ENCODE results near the gene FAM222A.

GRCh38 chr12:109715310-109716091 is 1.9 kb downstream of the FAM222A start:
- no peak for TF ChIP-seq CTCF (IDR thresholded peaks at IDR 0.05; ENCODE audit: low read depth, low read length, poor library complexity, severe bottlenecking)
- no peak for TF ChIP-seq EZH2phosphoT487 (IDR thresholded peaks at IDR 0.05; ENCODE audit: borderline replicate concordance, low read length)
